Measurements from ENCODE around the gene SMYD3.

The SMYD3 gene

GRCh38 chr1:246515390-246516005 lies 8.4 kb upstream of the SMYD3 start:
- DNase-seq (ENCODE audit: low read depth in 2 of 2), result no peak

GRCh38 chr1:246513619-246514343 lies 6.7 kb upstream of the SMYD3 start:
- DNase-seq (ENCODE audit: low read depth in 2 of 2), result no peak

GRCh38 chr1:246513041-246513440 lies 6.0 kb upstream of the SMYD3 start:
- DNase-seq (ENCODE audit: low read depth in 2 of 2), result no peak

- DNase-seq (ENCODE audit: low read depth in 2 of 2), result no peak
These were observed 5.6 kb upstream of the SMYD3 start for GRCh38 chr1:246512635-246513034.

GRCh38 chr1:246512230-246512629 lies 5.2 kb upstream of the SMYD3 start:
- DNase-seq (ENCODE audit: low read depth in 2 of 2), result no peak

- no peak for DNase-seq (ENCODE audit: low read depth in 2 of 2)
These were observed 4.1 kb upstream of the SMYD3 start for GRCh38 chr1:246511203-246511602.

GRCh38 chr1:246510147-246511030 lies 3.3 kb upstream of the SMYD3 start:
- no peak for DNase-seq (ENCODE audit: low read depth in 2 of 2)

- DNase-seq (ENCODE audit: low read depth in 2 of 2), result no peak
These were observed 2.0 kb upstream of the SMYD3 start for GRCh38 chr1:246508897-246509688.

- DNase-seq (ENCODE audit: low read depth in 2 of 2), result no peak
These were observed 759 bp downstream of the SMYD3 start for GRCh38 chr1:246506367-246506673.

- DNase-seq (ENCODE audit: low read depth in 2 of 2), result no peak
These were observed 3.7 kb downstream of the SMYD3 start for GRCh38 chr1:246503341-246503740.

GRCh38 chr1:246497331-246497915 lies 9.7 kb downstream of the SMYD3 start:
- DNase-seq (ENCODE audit: low read depth in 2 of 2), result no peak

GRCh38 chr1:246492611-246493245 lies 14.4 kb downstream of the SMYD3 start:
- DNase-seq (ENCODE audit: low read depth in 2 of 2), result peak in 1 of 2 donors; percentile 23

GRCh38 chr1:246491551-246492053 lies 15.5 kb downstream of the SMYD3 start:
- DNase-seq (ENCODE audit: low read depth in 2 of 2), result no peak

GRCh38 chr1:246488674-246489073 lies 18.4 kb downstream of the SMYD3 start:
- no peak for DNase-seq (ENCODE audit: low read depth in 2 of 2)

GRCh38 chr1:246483569-246483933 lies 23.5 kb downstream of the SMYD3 start:
- no peak for DNase-seq (ENCODE audit: low read depth in 2 of 2)

- no peak for DNase-seq (ENCODE audit: low read depth in 2 of 2)
These were observed 24.1 kb downstream of the SMYD3 start for GRCh38 chr1:246482805-246483568.

GRCh38 chr1:246479061-246479460 lies 28.0 kb downstream of the SMYD3 start:
- no peak for DNase-seq (ENCODE audit: low read depth in 2 of 2)

- DNase-seq (ENCODE audit: low read depth in 2 of 2), result no peak
These were observed 29.4 kb downstream of the SMYD3 start for GRCh38 chr1:246477634-246478033.

- no peak for DNase-seq (ENCODE audit: low read depth in 2 of 2)
These were observed 30.3 kb downstream of the SMYD3 start for GRCh38 chr1:246476771-246477170.

- DNase-seq (ENCODE audit: low read depth in 2 of 2), result no peak
These were observed 35.4 kb downstream of the SMYD3 start for GRCh38 chr1:246471688-246472087.
